Neural crest cell (in vitro differentiated cells): ENCODE measurements around the gene SAMD13. TPM values are rescaled to one million over a fixed set of nuclear protein-coding genes. Genes with fewer than 3 reads are reported as not detected.
A peak's percentile ranks its signal among the peaks of the same experiment; 100 is the strongest.

ENCODE experiments used
- DNase-seq: peaks from one replicate; pipeline ENCODE4 v3.0.0; 2021; ENCODE audit warnings: low read depth, mixed read lengths, low spot score
- H3K27ac Mint-ChIP-seq: one replicate; pipeline ENCODE4 v1.8.0; 2021; ENCODE audit warnings: mild to moderate bottlenecking, mixed read lengths; ENCODE audit not compliant: unreplicated experiment
- H3K27me3 Mint-ChIP-seq: 2 replicates; pipeline ENCODE4 v1.8.0; 2021; ENCODE audit warnings: low read depth, mild to moderate bottlenecking, mixed read lengths
- H3K36me3 Mint-ChIP-seq: 2 replicates; pipeline ENCODE4 v1.8.0; 2021; ENCODE audit warnings: low read depth, mild to moderate bottlenecking, mixed read lengths
- H3K4me1 Mint-ChIP-seq: 2 replicates; pipeline ENCODE4 v1.8.0; 2021; ENCODE audit warnings: mixed read lengths
- H3K4me3 Mint-ChIP-seq: one replicate; pipeline ENCODE4 v1.8.0; 2021; ENCODE audit warnings: mild to moderate bottlenecking, mixed read lengths
- H3K9me3 Mint-ChIP-seq: 2 replicates; pipeline ENCODE4 v1.8.0; 2021; ENCODE audit warnings: mixed read lengths
- total RNA-seq: library from RNA; stranded (reverse); gene quantifications from 2 replicates; pipeline ENCODE4 v1.2.1, GENCODE V29; 2021
- TF ChIP-seq, protein P1 (sequence below): fragments of 200-600 bp; sonication (generic); conservative IDR thresholded peaks from 2 replicates; pipeline ENCODE4 v1.5.0; 2021; ENCODE audit warnings: antibody characterized with exemption, mild to moderate bottlenecking

The SAMD13 gene
- total RNA-seq, 1 donor from 2014 or later, result 2.3 TPM

- H3K27me3 Mint-ChIP-seq, result no peaks in the 10 kb centered on the region
- H3K27ac Mint-ChIP-seq, result peak overlapping the region; percentile 85
- no peaks in the 10 kb centered on the region for H3K9me3 Mint-ChIP-seq
- no peaks in the 10 kb centered on the region for H3K36me3 Mint-ChIP-seq
- TF ChIP-seq, protein P1, sequence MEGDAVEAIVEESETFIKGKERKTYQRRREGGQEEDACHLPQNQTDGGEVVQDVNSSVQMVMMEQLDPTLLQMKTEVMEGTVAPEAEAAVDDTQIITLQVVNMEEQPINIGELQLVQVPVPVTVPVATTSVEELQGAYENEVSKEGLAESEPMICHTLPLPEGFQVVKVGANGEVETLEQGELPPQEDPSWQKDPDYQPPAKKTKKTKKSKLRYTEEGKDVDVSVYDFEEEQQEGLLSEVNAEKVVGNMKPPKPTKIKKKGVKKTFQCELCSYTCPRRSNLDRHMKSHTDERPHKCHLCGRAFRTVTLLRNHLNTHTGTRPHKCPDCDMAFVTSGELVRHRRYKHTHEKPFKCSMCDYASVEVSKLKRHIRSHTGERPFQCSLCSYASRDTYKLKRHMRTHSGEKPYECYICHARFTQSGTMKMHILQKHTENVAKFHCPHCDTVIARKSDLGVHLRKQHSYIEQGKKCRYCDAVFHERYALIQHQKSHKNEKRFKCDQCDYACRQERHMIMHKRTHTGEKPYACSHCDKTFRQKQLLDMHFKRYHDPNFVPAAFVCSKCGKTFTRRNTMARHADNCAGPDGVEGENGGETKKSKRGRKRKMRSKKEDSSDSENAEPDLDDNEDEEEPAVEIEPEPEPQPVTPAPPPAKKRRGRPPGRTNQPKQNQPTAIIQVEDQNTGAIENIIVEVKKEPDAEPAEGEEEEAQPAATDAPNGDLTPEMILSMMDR, result no peak
- peak overlapping the region; percentile 86 for H3K4me3 Mint-ChIP-seq
- peaks cover 52% of the 10 kb centered on the region for H3K4me1 Mint-ChIP-seq
- DNase-seq, result no peak
Observed at GRCh38 chr1:84299536-84300170, 1.9 kb upstream of the SAMD13 start.

DNA sequence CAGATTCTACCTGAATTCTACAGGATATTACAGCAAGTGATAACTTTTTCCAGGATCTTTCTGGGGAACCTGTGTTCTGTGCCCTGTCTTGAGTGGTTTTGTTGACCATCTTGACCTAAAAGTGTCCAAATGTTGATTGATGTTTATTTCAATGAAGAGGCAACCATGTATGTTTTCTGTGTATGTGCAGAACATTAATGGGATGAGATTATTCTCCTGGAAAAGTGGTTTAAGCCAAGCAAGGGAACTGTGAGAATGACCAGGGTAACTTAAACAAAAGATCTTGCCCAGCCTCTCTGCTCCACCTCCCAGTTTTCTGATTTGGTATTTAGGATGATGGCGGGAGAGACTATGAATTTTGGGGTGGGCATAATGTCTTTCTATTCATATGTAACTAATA, 1.0 kb upstream of the SAMD13 start:
- TF ChIP-seq, protein P1, result no peak
- H3K27me3 Mint-ChIP-seq, result no peaks in the 10 kb centered on the region
- no peak for DNase-seq
- H3K36me3 Mint-ChIP-seq, result no peaks in the 10 kb centered on the region
- peak overlapping the region; percentile 68 for H3K4me3 Mint-ChIP-seq
- peaks cover 52% of the 10 kb centered on the region for H3K4me1 Mint-ChIP-seq
- no peak overlapping the region for H3K27ac Mint-ChIP-seq
- H3K9me3 Mint-ChIP-seq, result no peaks in the 10 kb centered on the region

DNA sequence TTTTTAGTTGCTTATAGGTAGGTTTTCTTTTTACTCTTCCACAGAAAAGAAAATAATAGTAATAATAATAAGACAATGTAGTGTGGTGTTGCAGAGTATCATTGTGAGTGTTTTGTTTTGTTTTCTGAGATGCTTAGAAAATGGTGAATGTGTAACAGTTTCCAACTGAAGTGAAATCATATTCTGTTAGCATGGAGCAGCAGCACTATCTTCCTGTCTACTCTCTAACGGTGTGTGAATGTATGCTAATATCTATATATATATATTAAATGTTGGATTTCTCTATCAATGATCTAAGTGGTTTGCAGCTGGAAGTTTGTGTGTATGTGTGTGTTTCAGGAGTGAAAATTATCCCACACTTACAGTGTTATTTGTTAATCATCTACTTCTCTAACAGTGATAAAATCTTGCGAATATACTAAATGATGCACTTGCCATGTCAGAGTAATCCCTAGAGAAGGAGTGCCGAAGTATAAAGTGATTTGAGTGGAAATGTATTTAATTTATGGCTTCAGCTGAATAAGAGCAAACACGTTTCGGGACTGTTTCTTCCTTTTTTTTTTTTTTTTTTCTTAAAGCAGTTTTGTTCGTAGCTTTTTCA, 377 bp downstream of the SAMD13 start:
- Mint-ChIP-seq H3K4me1 (peaks cover 52% of the 10 kb centered on the region), H3K27ac (no peak overlapping the region), H3K36me3 (peaks cover under 1% of the 10 kb centered on the region), H3K4me3 (peak overlapping the region; percentile 68), H3K9me3 (peaks cover 2% of the 10 kb centered on the region), H3K27me3 (no peaks in the 10 kb centered on the region)
- TF ChIP-seq, protein P1, result no peak
- DNase-seq, result no peak

DNA sequence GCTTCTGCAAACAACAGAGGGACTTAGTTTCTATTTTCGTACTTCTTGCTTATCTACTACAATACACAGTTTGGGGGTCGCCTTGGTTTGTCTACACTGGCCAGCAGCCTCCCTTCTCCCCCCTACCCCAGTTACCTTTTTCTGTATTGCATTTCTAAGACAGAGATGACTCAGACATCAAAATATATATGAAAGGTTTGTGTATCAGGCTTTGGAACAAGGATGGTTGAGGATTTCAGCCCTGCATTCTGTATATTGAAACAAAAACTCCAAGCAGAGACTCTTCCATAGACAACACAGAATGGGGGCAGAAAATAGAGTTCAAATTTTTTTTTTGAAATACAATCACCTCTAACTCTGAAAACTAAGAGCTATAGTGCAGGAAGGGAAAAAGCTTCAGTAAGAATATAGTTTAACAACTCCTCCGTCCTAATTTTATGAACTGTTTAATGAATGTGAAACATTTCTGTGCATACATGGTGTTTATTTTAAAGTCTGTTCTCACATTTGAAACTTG, 1.9 kb downstream of the SAMD13 start:
- Mint-ChIP-seq H3K4me1 (peaks cover 48% of the 10 kb centered on the region), H3K27me3 (no peaks in the 10 kb centered on the region), H3K9me3 (peaks cover 3% of the 10 kb centered on the region), H3K27ac (peak overlapping the region; percentile 72), H3K4me3 (peak overlapping the region; percentile 74), H3K36me3 (peaks cover 5% of the 10 kb centered on the region)
- no peak for DNase-seq
- TF ChIP-seq, protein P1, result no peak

DNA sequence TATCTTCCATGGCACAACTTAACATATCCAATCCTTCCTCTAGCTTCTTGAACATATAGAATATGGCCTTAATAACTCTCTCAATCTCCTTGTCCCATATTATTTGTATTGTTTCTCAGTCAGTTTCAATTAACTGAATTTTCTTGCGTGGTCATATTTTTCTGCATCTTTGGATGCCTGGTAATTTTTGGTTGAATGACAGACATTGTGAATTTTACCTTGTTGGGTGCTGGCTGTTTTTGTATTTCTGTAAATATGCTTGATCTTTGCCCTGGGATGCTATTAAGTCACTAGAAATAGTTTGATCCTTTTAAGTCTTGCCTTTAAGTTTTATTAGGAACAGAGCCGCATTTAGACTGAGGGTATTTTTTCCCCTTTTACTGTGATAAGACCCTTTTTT, 5.9 kb downstream of the SAMD13 start:
- H3K4me1 Mint-ChIP-seq, result peaks cover 17% of the 10 kb centered on the region
- no peak overlapping the region for H3K27ac Mint-ChIP-seq
- no peaks in the 10 kb centered on the region for H3K27me3 Mint-ChIP-seq
- H3K36me3 Mint-ChIP-seq, result peaks cover 5% of the 10 kb centered on the region
- no peak for DNase-seq
- TF ChIP-seq, protein P1, result no peak
- peaks cover 3% of the 10 kb centered on the region for H3K9me3 Mint-ChIP-seq
- H3K4me3 Mint-ChIP-seq, result no peak overlapping the region
